GM19328 (cell line): Measurements from ENCODE around the gene GSPT1.
A peak's percentile ranks its signal among the peaks of the same experiment; 100 is the strongest.
"Not testable (repeated sequence)": the region's sequence is repeated elsewhere in the genome, so short reads cannot be mapped to it uniquely, and the experiment has no call there.

ENCODE experiments used
- ATAC-seq: cut with Tn5 transposase; IDR thresholded peaks from one replicate; pipeline ENCODE4 v1.9.1; 2021; ENCODE audit warnings: mild to moderate bottlenecking, moderate library complexity; ENCODE audit not compliant: unreplicated experiment

Gene GSPT1

GRCh38 chr16:11915644-11916523 is at the start of gene GSPT1:
GSPT1 (minus strand) TSS chr16:11915956; CDS start chr16:11915720, 236 bp downstream.
- ATAC-seq, result peak; percentile 81

- ATAC-seq, result peak; percentile 56
Observed at GRCh38 chr16:11964761-11965551, 49.2 kb upstream of the GSPT1 start, which contains the start of gene TNFRSF17. TNFRSF17 (plus strand) TSS chr16:11965210; CDS start chr16:11965325, 115 bp downstream.

GRCh38 chr16:11963706-11964105 is 48.0 kb upstream of the GSPT1 start:
- no peak for ATAC-seq

- ATAC-seq, result not testable (repeated sequence)
Observed at GRCh38 chr16:11962978-11963377, 47.2 kb upstream of the GSPT1 start.

GRCh38 chr16:11962457-11962856 is 46.7 kb upstream of the GSPT1 start:
- ATAC-seq, result not testable (repeated sequence)

GRCh38 chr16:11957591-11958395 is 42.0 kb upstream of the GSPT1 start:
- no peak for ATAC-seq

- ATAC-seq, result no peak
Observed at GRCh38 chr16:11956558-11956957, 40.8 kb upstream of the GSPT1 start.

GRCh38 chr16:11955713-11956123 is 40.0 kb upstream of the GSPT1 start:
- ATAC-seq, result no peak

GRCh38 chr16:11953576-11953975 is 37.8 kb upstream of the GSPT1 start:
- not testable (repeated sequence) for ATAC-seq

- ATAC-seq, result no peak
Observed at GRCh38 chr16:11950388-11950787, 34.6 kb upstream of the GSPT1 start.

GRCh38 chr16:11949527-11949926 is 33.8 kb upstream of the GSPT1 start:
- no peak for ATAC-seq

GRCh38 chr16:11948819-11949218 is 33.1 kb upstream of the GSPT1 start:
- ATAC-seq, result no peak

- ATAC-seq, result no peak
Observed at GRCh38 chr16:11946433-11946832, 30.7 kb upstream of the GSPT1 start.

GRCh38 chr16:11941945-11942344 is 26.2 kb upstream of the GSPT1 start, which contains the start of gene NPIPB2:
NPIPB2 (minus strand) TSS chr16:11942045; CDS start chr16:11942045, 0 bp downstream.
- not testable (repeated sequence) for ATAC-seq

- not testable (repeated sequence) for ATAC-seq
Observed at GRCh38 chr16:11927350-11927749, 11.6 kb upstream of the GSPT1 start.

GRCh38 chr16:11924046-11924445 is 8.3 kb upstream of the GSPT1 start:
- not testable (repeated sequence) for ATAC-seq

- no peak for ATAC-seq
Observed at GRCh38 chr16:11916524-11917285, 949 bp upstream of the GSPT1 start.

GRCh38 chr16:11915114-11915643 is 577 bp downstream of the GSPT1 start:
- ATAC-seq, result peak; percentile 22

GRCh38 chr16:11914210-11915113 is 1.3 kb downstream of the GSPT1 start:
- no peak for ATAC-seq
